Osteoblast (primary cell): ENCODE data around the gene GRHPR. TPM values are rescaled to one million over a fixed set of nuclear protein-coding genes. Genes with fewer than 3 reads are reported as not detected.
"Not testable (repeated sequence)": the region's sequence is repeated elsewhere in the genome, so short reads cannot be mapped to it uniquely, and the experiment has no call there.

ENCODE experiments used
- DNase-seq: peaks from one replicate; pipeline ENCODE4 v3.0.0; 2011; ENCODE audit warnings: low spot score, mixed read lengths; ENCODE audit not compliant: insufficient read length; ENCODE audit errors: missing footprints
- H2AFZ ChIP-seq: 2 replicates; pipeline ENCODE4 v1.6.0; 2011; ENCODE audit warnings: mild to moderate bottlenecking, low read length
- H3K27ac ChIP-seq: 2 replicates; pipeline ENCODE4 v1.5.1; 2011; ENCODE audit warnings: mild to moderate bottlenecking, low read depth, low read length, moderate library complexity
- H3K27me3 ChIP-seq: 2 replicates; pipeline ENCODE4 v1.6.0; 2012; ENCODE audit warnings: mild to moderate bottlenecking, control low read depth, inconsistent platforms, low read length, moderate library complexity; ENCODE audit not compliant: insufficient read depth
- H3K36me3 ChIP-seq: 2 replicates; pipeline ENCODE4 v1.5.1; 2011; ENCODE audit warnings: mild to moderate bottlenecking, low read length, control low read depth, moderate library complexity; ENCODE audit not compliant: insufficient read depth
- H3K4me1 ChIP-seq: 2 replicates; pipeline ENCODE4 v1.5.1; 2011; ENCODE audit warnings: mild to moderate bottlenecking, low read length, control low read depth, moderate library complexity; ENCODE audit not compliant: insufficient read depth
- H3K4me2 ChIP-seq: 2 replicates; pipeline ENCODE4 v1.6.0; 2011; ENCODE audit warnings: mild to moderate bottlenecking, low read length; ENCODE audit not compliant: insufficient read depth
- H3K4me3 ChIP-seq: fragments of 200-600 bp; sonication (generic); 3 replicates; pipeline ENCODE4 v1.5.1; 2012; ENCODE audit warnings: mild to moderate bottlenecking, low read length, inconsistent platforms; ENCODE audit not compliant: insufficient read depth
- H3K79me2 ChIP-seq: 2 replicates; pipeline ENCODE4 v1.6.0; 2012; ENCODE audit warnings: mild to moderate bottlenecking, low read length, control low read depth, inconsistent platforms; ENCODE audit not compliant: insufficient read depth
- H3K9me3 ChIP-seq: 2 replicates; pipeline ENCODE4 v1.5.1; 2011; ENCODE audit warnings: low read depth, low read length, control low read depth
- H4K20me1 ChIP-seq: 2 replicates; pipeline ENCODE4 v1.6.0; 2012; ENCODE audit warnings: mild to moderate bottlenecking, low read length, control low read depth; ENCODE audit not compliant: insufficient read depth
- CTCF ChIP-seq: IDR thresholded peaks from 2 replicates; pipeline ENCODE4 v1.5.1; 2011; ENCODE audit warnings: mild to moderate bottlenecking, low read depth, low read length, moderate library complexity; ENCODE audit errors: extremely low read depth
- total RNA-seq: library from RNA; depleted of rRNA; stranded (reverse); fragments of >200 nt; gene quantifications from 2 replicates; pipeline ENCODE4 v1.2.3, GENCODE V29; 2012

The GRHPR gene
- total RNA-seq, 1 donor, result 165 TPM

- Histone ChIP-seq H3K79me2 (no peaks in the 10 kb centered on the region), H3K27ac (no peak overlapping the region), H3K36me3 (no peaks in the 10 kb centered on the region), H3K4me2 (no peak overlapping the region), H3K4me1 (no peaks in the 10 kb centered on the region), H4K20me1 (no peaks in the 10 kb centered on the region), H3K4me3 (no peak overlapping the region), H2AFZ (no peak overlapping the region), H3K9me3 (no peaks in the 10 kb centered on the region), H3K27me3 (no peaks in the 10 kb centered on the region)
- TF ChIP-seq CTCF, result no peak
- no peak for DNase-seq
Measured at GRCh38 chr9:37392272-37392671, 30.2 kb upstream of the GRHPR start.

GRCh38 chr9:37395229-37395628, 27.3 kb upstream of the GRHPR start:
- no peaks in the 10 kb centered on the region for H3K27me3 ChIP-seq
- no peak overlapping the region for H3K27ac ChIP-seq
- H3K4me3 ChIP-seq, result no peak overlapping the region
- no peaks in the 10 kb centered on the region for H3K9me3 ChIP-seq
- H3K79me2 ChIP-seq, result no peaks in the 10 kb centered on the region
- H4K20me1 ChIP-seq, result no peaks in the 10 kb centered on the region
- no peaks in the 10 kb centered on the region for H3K36me3 ChIP-seq
- no peak overlapping the region for H3K4me2 ChIP-seq
- no peak for TF ChIP-seq CTCF
- no peaks in the 10 kb centered on the region for H3K4me1 ChIP-seq
- DNase-seq, result no peak
- no peak overlapping the region for H2AFZ ChIP-seq

- no peaks in the 10 kb centered on the region for H4K20me1 ChIP-seq
- DNase-seq, result no peak
- H3K36me3 ChIP-seq, result no peaks in the 10 kb centered on the region
- no peak for TF ChIP-seq CTCF
- no peak overlapping the region for H2AFZ ChIP-seq
- no peaks in the 10 kb centered on the region for H3K79me2 ChIP-seq
- H3K27me3 ChIP-seq, result no peaks in the 10 kb centered on the region
- no peak overlapping the region for H3K27ac ChIP-seq
- H3K4me3 ChIP-seq, result no peak overlapping the region
- no peak overlapping the region for H3K4me2 ChIP-seq
- no peaks in the 10 kb centered on the region for H3K4me1 ChIP-seq
- no peaks in the 10 kb centered on the region for H3K9me3 ChIP-seq
Measured at GRCh38 chr9:37395663-37396062, 26.8 kb upstream of the GRHPR start.

DNA sequence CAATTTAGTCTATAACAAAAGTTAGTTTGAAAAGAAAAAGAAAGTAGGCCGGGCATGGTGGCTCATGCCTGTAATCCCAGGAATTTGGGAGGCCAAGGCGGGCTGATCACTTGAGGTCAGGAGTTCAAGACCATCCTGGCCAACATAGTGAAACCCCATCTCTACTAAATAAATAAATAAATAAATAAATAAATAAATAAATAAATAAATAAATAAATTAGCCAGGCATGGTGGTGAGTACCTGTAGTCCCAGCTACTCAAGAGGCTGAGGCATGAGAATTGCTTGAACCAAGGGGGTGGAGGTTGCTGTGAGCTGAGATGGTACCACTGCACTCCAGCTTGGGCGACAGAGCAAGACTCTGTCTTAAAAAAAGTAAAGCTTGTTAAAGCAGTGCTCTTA, 24.5 kb upstream of the GRHPR start:
- not testable (repeated sequence) for H3K27ac ChIP-seq, H3K9me3 ChIP-seq, H4K20me1 ChIP-seq, H3K36me3 ChIP-seq, H3K4me2 ChIP-seq, H3K79me2 ChIP-seq, H3K4me3 ChIP-seq, DNase-seq, H2AFZ ChIP-seq, H3K27me3 ChIP-seq, H3K4me1 ChIP-seq
